DOHH2 (cell line): Measurements from ENCODE around the gene LAMA5.

Experiments
- CTCF ChIP-seq: fragments of 200-600 bp; sonication (generic); IDR thresholded peaks from one replicate; pipeline ENCODE4 v1.5.1; 2014; ENCODE audit warnings: antibody characterized with exemption, mild to moderate bottlenecking, low read depth, low read length; ENCODE audit not compliant: poor library complexity, severe bottlenecking
- EZH2phosphoT487 ChIP-seq: fragments of 200-600 bp; sonication (generic); IDR thresholded peaks from 2 replicates; pipeline ENCODE4 v1.6.1; 2017; ENCODE audit warnings: borderline replicate concordance, mild to moderate bottlenecking, antibody characterized with exemption, low read length, moderate library complexity, mixed read lengths

GRCh38 chr20:62358171-62359042, 8.7 kb downstream of the LAMA5 start:
- TF ChIP-seq CTCF (no peak), EZH2phosphoT487 (no peak)
